Fibroblast of peridontal ligament (primary cell): ENCODE results near the gene MPEG1.

ENCODE experiments used
- DNase-seq: peaks from one replicate; pipeline ENCODE4 v3.0.0-alpha.2; 2010; ENCODE audit errors: extremely low read depth

The MPEG1 gene

GRCh38 chr11:59189986-59190385 is 22.7 kb downstream of the MPEG1 start:
- DNase-seq = no peak

- DNase-seq = no peak
Observed at GRCh38 chr11:59188954-59189353, 23.8 kb downstream of the MPEG1 start.

GRCh38 chr11:59187587-59187986 is 25.1 kb downstream of the MPEG1 start:
- DNase-seq = no peak

GRCh38 chr11:59187035-59187434 is 25.7 kb downstream of the MPEG1 start:
- DNase-seq = no peak

- DNase-seq = no peak
Observed at GRCh38 chr11:59186130-59186594, 26.6 kb downstream of the MPEG1 start.

GRCh38 chr11:59185386-59185945 is 27.3 kb downstream of the MPEG1 start:
- no peak for DNase-seq

GRCh38 chr11:59184691-59185339 is 27.9 kb downstream of the MPEG1 start:
- DNase-seq = no peak

GRCh38 chr11:59183771-59184170 is 29.0 kb downstream of the MPEG1 start:
- DNase-seq = peak; percentile 16

- no peak for DNase-seq
Observed at GRCh38 chr11:59182457-59183151, 30.1 kb downstream of the MPEG1 start.

- DNase-seq = no peak
Observed at GRCh38 chr11:59181746-59182456, 30.8 kb downstream of the MPEG1 start.

- no peak for DNase-seq
Observed at GRCh38 chr11:59180907-59181306, 31.8 kb downstream of the MPEG1 start.

- DNase-seq = no peak
Observed at GRCh38 chr11:59180168-59180776, 32.5 kb downstream of the MPEG1 start.

- no peak for DNase-seq
Observed at GRCh38 chr11:59179121-59179520, 33.6 kb downstream of the MPEG1 start.

- no peak for DNase-seq
Observed at GRCh38 chr11:59178402-59178801, 34.3 kb downstream of the MPEG1 start.

GRCh38 chr11:59176330-59176729 is 36.4 kb downstream of the MPEG1 start:
- no peak for DNase-seq

- DNase-seq = no peak
Observed at GRCh38 chr11:59175091-59175501, 37.6 kb downstream of the MPEG1 start.

- DNase-seq = no peak
Observed at GRCh38 chr11:59174664-59175033, 38.1 kb downstream of the MPEG1 start.

GRCh38 chr11:59173964-59174663 is 38.6 kb downstream of the MPEG1 start:
- no peak for DNase-seq

- no peak for DNase-seq
Observed at GRCh38 chr11:59173080-59173963, 39.4 kb downstream of the MPEG1 start.

- no peak for DNase-seq
Observed at GRCh38 chr11:59172345-59173079, 40.2 kb downstream of the MPEG1 start.
